Neuron (in vitro differentiated cells): ENCODE measurements around the gene RHBDF1.

Experiments
- H2AFZ ChIP-seq: one replicate; pipeline ENCODE4 v1.6.1; 2013; ENCODE audit warnings: low read depth, mild to moderate bottlenecking, inconsistent platforms, low read length, moderate library complexity
- H3K27me3 ChIP-seq: one replicate; pipeline ENCODE4 v1.6.1; 2013; ENCODE audit warnings: low read length; ENCODE audit not compliant: insufficient read depth
- H3K36me3 ChIP-seq: one replicate; pipeline ENCODE4 v1.6.1; 2013; ENCODE audit warnings: low read length; ENCODE audit not compliant: insufficient read depth
- H3K4me1 ChIP-seq: one replicate; pipeline ENCODE4 v1.6.1; 2013; ENCODE audit warnings: low read length; ENCODE audit not compliant: insufficient read depth
- H3K4me3 ChIP-seq: 2 replicates; pipeline ENCODE4 v1.5.1; 2013; ENCODE audit warnings: mild to moderate bottlenecking, low read length, moderate library complexity
- H3K9me3 ChIP-seq: one replicate; pipeline ENCODE4 v1.6.1; 2013; ENCODE audit warnings: low read length

Gene RHBDF1

GRCh38 chr16:75580-76501 lies 3.4 kb upstream of the RHBDF1 start:
- Histone ChIP-seq H3K4me1 (peaks cover 57% of the 10 kb centered on the region), H3K4me3 (no peak overlapping the region), H2AFZ (no peak overlapping the region), H3K27me3 (no peaks in the 10 kb centered on the region), H3K9me3 (no peaks in the 10 kb centered on the region), H3K36me3 (peaks cover 11% of the 10 kb centered on the region)

GRCh38 chr16:74747-75334 lies 2.4 kb upstream of the RHBDF1 start:
- no peaks in the 10 kb centered on the region for H3K27me3 ChIP-seq
- peaks cover 6% of the 10 kb centered on the region for H3K36me3 ChIP-seq
- no peak overlapping the region for H2AFZ ChIP-seq
- H3K9me3 ChIP-seq = no peaks in the 10 kb centered on the region
- H3K4me3 ChIP-seq = no peak overlapping the region
- peaks cover 62% of the 10 kb centered on the region for H3K4me1 ChIP-seq

GRCh38 chr16:74051-74746 lies 1.8 kb upstream of the RHBDF1 start:
- Histone ChIP-seq H2AFZ (no peak overlapping the region), H3K4me1 (peaks cover 67% of the 10 kb centered on the region)

GRCh38 chr16:71540-72401 lies 660 bp downstream of the RHBDF1 start:
- peak overlapping the region; percentile 85 for H3K4me3 ChIP-seq
- H3K4me1 ChIP-seq = peaks cover 61% of the 10 kb centered on the region
- no peaks in the 10 kb centered on the region for H3K9me3 ChIP-seq
- no peaks in the 10 kb centered on the region for H3K27me3 ChIP-seq
- H2AFZ ChIP-seq = peak overlapping the region; percentile 24
- peaks cover 2% of the 10 kb centered on the region for H3K36me3 ChIP-seq

More at GRCh38 chr16:74051-74746, 1.8 kb upstream of the RHBDF1 start:
- H3K9me3 ChIP-seq = no peaks in the 10 kb centered on the region
- H3K36me3 ChIP-seq = peaks cover 2% of the 10 kb centered on the region
- no peak overlapping the region for H3K4me3 ChIP-seq
- H3K27me3 ChIP-seq = no peaks in the 10 kb centered on the region

- peak overlapping the region; percentile 85 for H3K4me3 ChIP-seq
- no peaks in the 10 kb centered on the region for H3K9me3 ChIP-seq
- peaks cover 2% of the 10 kb centered on the region for H3K36me3 ChIP-seq
- H2AFZ ChIP-seq = no peak overlapping the region
- H3K4me1 ChIP-seq = peaks cover 55% of the 10 kb centered on the region
- no peaks in the 10 kb centered on the region for H3K27me3 ChIP-seq
Observed at GRCh38 chr16:71210-71539, 1.3 kb downstream of the RHBDF1 start.

- Histone ChIP-seq H3K4me3 (no peak overlapping the region), H3K27me3 (no peaks in the 10 kb centered on the region), H3K9me3 (no peaks in the 10 kb centered on the region), H3K4me1 (peaks cover 37% of the 10 kb centered on the region), H2AFZ (no peak overlapping the region), H3K36me3 (peaks cover 5% of the 10 kb centered on the region)
Observed at GRCh38 chr16:69181-69580, 3.2 kb downstream of the RHBDF1 start.

GRCh38 chr16:67884-68789 lies 4.3 kb downstream of the RHBDF1 start:
- peaks cover 10% of the 10 kb centered on the region for H3K36me3 ChIP-seq
- H3K9me3 ChIP-seq = no peaks in the 10 kb centered on the region
- H3K4me3 ChIP-seq = no peak overlapping the region
- H3K4me1 ChIP-seq = peaks cover 31% of the 10 kb centered on the region
- H3K27me3 ChIP-seq = no peaks in the 10 kb centered on the region
- H2AFZ ChIP-seq = no peak overlapping the region

- Histone ChIP-seq H3K4me1 (peaks cover 26% of the 10 kb centered on the region), H3K4me3 (no peak overlapping the region), H3K36me3 (peaks cover 17% of the 10 kb centered on the region), H3K27me3 (no peaks in the 10 kb centered on the region), H2AFZ (no peak overlapping the region), H3K9me3 (no peaks in the 10 kb centered on the region)
Observed at GRCh38 chr16:67183-67791, 5.1 kb downstream of the RHBDF1 start.

- no peaks in the 10 kb centered on the region for H3K9me3 ChIP-seq
- peaks cover 17% of the 10 kb centered on the region for H3K36me3 ChIP-seq
- peaks cover 26% of the 10 kb centered on the region for H3K4me1 ChIP-seq
- no peak overlapping the region for H2AFZ ChIP-seq
- no peak overlapping the region for H3K4me3 ChIP-seq
- no peaks in the 10 kb centered on the region for H3K27me3 ChIP-seq
Observed at GRCh38 chr16:66309-67182, 5.9 kb downstream of the RHBDF1 start.

- H3K9me3 ChIP-seq = no peaks in the 10 kb centered on the region
Observed at GRCh38 chr16:65745-66144, 6.7 kb downstream of the RHBDF1 start.

GRCh38 chr16:64914-65255 lies 7.5 kb downstream of the RHBDF1 start:
- H3K36me3 ChIP-seq = peaks cover 29% of the 10 kb centered on the region
- no peak overlapping the region for H2AFZ ChIP-seq
- no peaks in the 10 kb centered on the region for H3K9me3 ChIP-seq
- H3K4me1 ChIP-seq = peaks cover 14% of the 10 kb centered on the region
- no peak overlapping the region for H3K4me3 ChIP-seq
- no peaks in the 10 kb centered on the region for H3K27me3 ChIP-seq

More at GRCh38 chr16:65745-66144, 6.7 kb downstream of the RHBDF1 start:
- H3K27me3 ChIP-seq = no peaks in the 10 kb centered on the region
- no peak overlapping the region for H2AFZ ChIP-seq
- H3K4me3 ChIP-seq = no peak overlapping the region
- peaks cover 18% of the 10 kb centered on the region for H3K4me1 ChIP-seq
- peaks cover 21% of the 10 kb centered on the region for H3K36me3 ChIP-seq
